Measurements from ENCODE around the gene SNX17.

- TF ChIP-seq POLR2A (IDR thresholded peaks at IDR 0.05) (no peak), CTCF (IDR thresholded peaks at IDR 0.05) (no peak)
These were observed 7.8 kb downstream of the SNX17 start for GRCh38 chr2:27378096-27378808.
